Fibroblast of lung (primary cell): Measurements from ENCODE around the gene SMC1B. TPM values are rescaled to one million over a fixed set of nuclear protein-coding genes. Genes with fewer than 3 reads are reported as not detected.

Experiments
- DNase-seq, 2 donors: peaks; one replicate each; pipeline versions ENCODE4 v3.0.0 to v3.0.0-alpha.2; 2010; ENCODE audit warnings: low read depth in 2 of 2
- H2AFZ ChIP-seq: 2 replicates; pipeline ENCODE4 v1.5.1; 2012; ENCODE audit warnings: low read length, control low read depth, inconsistent platforms
- H3K27ac ChIP-seq: 2 replicates; pipeline ENCODE4 v1.5.1; 2011; ENCODE audit warnings: low read length, control low read depth; ENCODE audit not compliant: insufficient read depth
- H3K27me3 ChIP-seq: 2 replicates; pipeline ENCODE4 v1.5.1; 2011; ENCODE audit warnings: mild to moderate bottlenecking, low read length; ENCODE audit not compliant: control insufficient read depth, insufficient read depth
- H3K36me3 ChIP-seq: 2 replicates; pipeline ENCODE4 v1.5.1; 2011; ENCODE audit warnings: low read length; ENCODE audit not compliant: control insufficient read depth, insufficient read depth
- H3K4me1 ChIP-seq: 2 replicates; pipeline ENCODE4 v1.5.1; 2011; ENCODE audit warnings: low read length; ENCODE audit not compliant: control insufficient read depth, insufficient read depth; ENCODE audit errors: extremely low read depth
- H3K4me2 ChIP-seq: 2 replicates; pipeline ENCODE4 v1.5.1; 2011; ENCODE audit warnings: low read length, control low read depth; ENCODE audit not compliant: insufficient read depth; ENCODE audit errors: extremely low read depth
- H3K4me3 ChIP-seq, 4 experiments: fragments of 200-600 bp in 1 of 4; sonication (generic) in 1 of 4; replicated peaks in 1 of 4; 2 replicates each; pipeline ENCODE4 v1.5.1; 2011 to 2016; ENCODE audit warnings: low read length in 4 of 4, low read depth in 3 of 4, mild to moderate bottlenecking in 3 of 4, control low read depth in 2 of 4, inconsistent platforms in 1 of 4, mixed read lengths in 1 of 4; ENCODE audit not compliant: insufficient read depth in 1 of 4; ENCODE audit errors: control extremely low read depth in 1 of 4
- H3K79me2 ChIP-seq: 2 replicates; pipeline ENCODE4 v1.5.1; 2012; ENCODE audit warnings: mild to moderate bottlenecking, low read length, inconsistent platforms; ENCODE audit not compliant: control insufficient read depth, insufficient read depth
- H3K9ac ChIP-seq: 2 replicates; pipeline ENCODE4 v1.5.1; 2011; ENCODE audit warnings: mild to moderate bottlenecking, low read length, control low read depth; ENCODE audit not compliant: insufficient read depth
- H3K9me3 ChIP-seq: 2 replicates; pipeline ENCODE4 v1.5.1; 2012; ENCODE audit warnings: low read depth, low read length; ENCODE audit not compliant: control insufficient read depth, insufficient read depth
- H4K20me1 ChIP-seq: 2 replicates; pipeline ENCODE4 v1.5.1; 2011; ENCODE audit warnings: low read length; ENCODE audit not compliant: control insufficient read depth, insufficient read depth; ENCODE audit errors: extremely low read depth
- CTCF ChIP-seq, 2 donors: IDR thresholded peaks in 1 of 2; conservative IDR thresholded peaks in 1 of 2; 1 replicate in 1 of 2; 2 replicates in 1 of 2; pipeline ENCODE4 v1.5.1; 2011 to 2012; ENCODE audit warnings: low read length in 2 of 2, control low read depth in 1 of 2, inconsistent platforms in 1 of 2, low read depth in 1 of 2, mild to moderate bottlenecking in 1 of 2
- EZH2 ChIP-seq: IDR thresholded peaks from 2 replicates; pipeline ENCODE4 v1.5.1; 2012; ENCODE audit warnings: low read length, control low read depth, mild to moderate bottlenecking; ENCODE audit errors: missing control alignments
- polyA plus RNA-seq, 2 donors: library from polyadenylated mRNA; depleted of rRNA in 1 of 2; stranded (reverse) in 1 of 2; unstranded in 1 of 2; fragments of >200 nt; gene quantifications; 2 replicates each; pipeline ENCODE4 v1.2.1, GENCODE V29; 2011 to 2012; ENCODE audit warnings: missing spikeins in 1 of 2
- total RNA-seq: library from RNA; depleted of rRNA; stranded (reverse); fragments of >200 nt; gene quantifications from 2 replicates; pipeline ENCODE4 v1.2.1, GENCODE V29; 2014

SMC1B gene
- total and polyA plus RNA-seq, 2 donors (not counting 1 experiment from before 2014, with no cell fraction given): not detected

GRCh38 chr22:45422237-45422983 lies 9.0 kb upstream of the SMC1B start:
- H3K4me3 ChIP-seq: no peak overlapping the region
- H3K27me3 ChIP-seq: no peaks in the 10 kb centered on the region
- H3K79me2 ChIP-seq: no peaks in the 10 kb centered on the region
- no peaks in the 10 kb centered on the region for H3K36me3 ChIP-seq
- no peaks in the 10 kb centered on the region for H3K4me1 ChIP-seq
- no peaks in the 10 kb centered on the region for H4K20me1 ChIP-seq
- H3K27ac ChIP-seq: no peak overlapping the region
- TF ChIP-seq CTCF (conservative IDR thresholded peaks at IDR 0.05 in 1 of 2, IDR thresholded peaks at IDR 0.05 in 1 of 2; ENCODE audit: low read depth in 1 of 2, low read length in 2 of 2) (no peak), EZH2 (no peak)
- H3K9ac ChIP-seq: no peak overlapping the region
- H3K9me3 ChIP-seq: no peaks in the 10 kb centered on the region
- DNase-seq: no peak
- no peak overlapping the region for H3K4me2 ChIP-seq
- H2AFZ ChIP-seq: no peak overlapping the region

GRCh38 chr22:45421349-45422055 lies 8.1 kb upstream of the SMC1B start:
- Histone ChIP-seq H3K4me3 (no peak overlapping the region), H3K9ac (no peak overlapping the region), H3K4me1 (no peaks in the 10 kb centered on the region), H4K20me1 (no peaks in the 10 kb centered on the region), H3K9me3 (no peaks in the 10 kb centered on the region), H3K36me3 (no peaks in the 10 kb centered on the region), H2AFZ (no peak overlapping the region), H3K27me3 (no peaks in the 10 kb centered on the region), H3K27ac (no peak overlapping the region), H3K4me2 (no peak overlapping the region), H3K79me2 (no peaks in the 10 kb centered on the region)
- no peak for DNase-seq
- no peak for TF ChIP-seq CTCF (conservative IDR thresholded peaks at IDR 0.05 in 1 of 2, IDR thresholded peaks at IDR 0.05 in 1 of 2; ENCODE audit: low read depth in 1 of 2, low read length in 2 of 2)
- TF ChIP-seq EZH2: no peak

GRCh38 chr22:45420539-45420938 lies 7.1 kb upstream of the SMC1B start:
- Histone ChIP-seq H3K4me1 (no peaks in the 10 kb centered on the region), H3K4me3 (no peak overlapping the region), H4K20me1 (no peaks in the 10 kb centered on the region), H3K4me2 (no peak overlapping the region), H3K9ac (no peak overlapping the region), H3K27me3 (no peaks in the 10 kb centered on the region), H3K27ac (no peak overlapping the region), H2AFZ (no peak overlapping the region), H3K79me2 (no peaks in the 10 kb centered on the region), H3K9me3 (no peaks in the 10 kb centered on the region), H3K36me3 (no peaks in the 10 kb centered on the region)
- no peak for DNase-seq
- TF ChIP-seq EZH2 (no peak), CTCF (conservative IDR thresholded peaks at IDR 0.05 in 1 of 2, IDR thresholded peaks at IDR 0.05 in 1 of 2; ENCODE audit: low read depth in 1 of 2, low read length in 2 of 2) (no peak)
